GM21619 (cell line): ENCODE results near the gene BPIFA2.
"Not testable (repeated sequence)": the region's sequence is repeated elsewhere in the genome, so short reads cannot be mapped to it uniquely, and the experiment has no call there.

Experiments
- ATAC-seq: cut with Tn5 transposase; IDR thresholded peaks from one replicate; pipeline ENCODE4 v1.9.1; 2021; ENCODE audit not compliant: unreplicated experiment

BPIFA2 gene, protein sequence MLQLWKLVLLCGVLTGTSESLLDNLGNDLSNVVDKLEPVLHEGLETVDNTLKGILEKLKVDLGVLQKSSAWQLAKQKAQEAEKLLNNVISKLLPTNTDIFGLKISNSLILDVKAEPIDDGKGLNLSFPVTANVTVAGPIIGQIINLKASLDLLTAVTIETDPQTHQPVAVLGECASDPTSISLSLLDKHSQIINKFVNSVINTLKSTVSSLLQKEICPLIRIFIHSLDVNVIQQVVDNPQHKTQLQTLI

DNA sequence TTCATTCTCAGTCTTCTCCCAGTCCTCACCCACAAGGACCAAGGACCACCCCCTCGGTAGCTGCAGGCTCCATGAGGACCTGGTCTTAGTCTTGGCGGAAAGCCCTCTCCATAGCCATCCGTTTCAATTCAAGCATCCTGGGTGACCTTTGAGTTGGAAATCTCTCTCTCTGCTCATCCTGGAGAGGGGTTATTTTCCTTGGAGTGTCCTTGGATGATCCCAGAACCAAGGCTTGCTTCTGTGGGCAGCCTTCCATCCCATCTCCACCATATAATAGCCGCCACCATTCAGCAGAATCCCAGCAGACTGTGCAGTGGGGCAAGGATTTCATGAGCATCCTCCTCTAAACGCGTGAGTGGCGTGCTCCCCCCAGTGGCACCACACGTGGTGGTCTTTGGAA lies at the start of gene BPIFA2:
BPIFA2 (plus strand) TSS at position 301 of the 400 bp plus-strand sequence. CDS start 987 bp downstream, outside the sequence.
- ATAC-seq, result no peak

DNA sequence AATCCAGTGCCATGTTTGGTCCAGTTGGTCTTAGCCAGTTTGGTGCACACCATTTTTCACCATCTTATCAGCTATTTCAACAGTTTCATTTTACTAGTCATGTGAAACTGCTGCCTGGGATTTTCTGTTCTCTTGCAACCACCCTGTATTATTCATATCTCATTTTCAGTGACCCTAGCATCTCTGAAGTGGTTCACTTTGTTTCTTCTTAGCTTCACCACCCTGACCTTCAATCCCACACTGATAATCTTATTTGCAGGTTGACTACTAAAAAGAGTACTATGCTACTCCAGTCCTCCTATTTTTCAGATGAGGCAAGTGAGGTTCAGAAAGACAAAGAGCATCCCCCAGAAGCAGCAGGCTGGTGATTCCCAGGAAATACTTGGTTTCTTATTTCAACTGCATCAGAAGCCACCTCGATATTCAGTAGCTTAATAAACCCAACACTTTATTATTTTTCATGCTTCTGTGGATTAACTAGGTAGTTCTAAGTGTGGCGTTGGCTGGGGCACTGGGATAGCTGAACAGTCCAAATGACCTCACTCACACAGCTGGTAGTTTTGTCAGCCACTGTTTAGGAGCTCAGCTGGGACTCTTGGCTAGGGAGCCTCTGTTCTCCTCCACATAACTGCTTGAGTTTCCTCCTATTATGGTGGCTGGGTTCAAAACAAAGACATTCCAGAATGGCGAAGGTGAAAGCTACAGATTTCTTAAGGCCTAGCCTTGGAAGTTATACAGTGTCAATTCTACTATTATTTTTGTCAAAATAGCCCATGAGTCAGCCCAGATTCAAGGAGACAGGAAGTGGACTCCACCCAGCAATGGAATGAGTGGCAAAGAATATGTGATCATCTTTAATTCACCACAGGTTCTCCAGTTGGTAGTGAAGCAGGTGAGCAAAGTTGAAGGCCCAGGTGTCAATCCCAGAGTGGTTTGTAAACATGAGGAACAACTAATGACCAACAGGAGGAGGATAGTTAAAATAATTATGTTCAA lies 47.9 kb upstream of the BPIFA2 start:
- ATAC-seq, result no peak

DNA sequence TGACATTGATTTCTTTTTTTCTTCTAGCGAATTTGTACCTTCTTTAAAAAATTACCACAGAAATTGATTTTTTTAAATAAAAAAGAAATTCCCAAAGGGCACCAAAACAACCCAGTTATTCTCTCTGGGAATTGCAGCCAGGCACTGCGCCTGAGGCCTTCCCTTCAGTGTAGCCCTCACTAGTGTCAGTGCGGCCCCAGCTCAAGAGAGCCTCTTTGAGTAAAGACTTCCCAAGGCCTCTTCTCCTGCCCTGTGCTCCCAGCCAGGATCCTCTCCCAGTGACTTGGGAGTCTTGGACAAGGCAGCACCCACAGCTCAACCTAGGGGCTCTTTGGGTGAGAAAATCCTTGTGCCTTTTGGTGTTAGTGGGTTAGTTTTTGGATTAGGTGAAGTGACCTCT lies 47.0 kb upstream of the BPIFA2 start:
- ATAC-seq, result no peak

DNA sequence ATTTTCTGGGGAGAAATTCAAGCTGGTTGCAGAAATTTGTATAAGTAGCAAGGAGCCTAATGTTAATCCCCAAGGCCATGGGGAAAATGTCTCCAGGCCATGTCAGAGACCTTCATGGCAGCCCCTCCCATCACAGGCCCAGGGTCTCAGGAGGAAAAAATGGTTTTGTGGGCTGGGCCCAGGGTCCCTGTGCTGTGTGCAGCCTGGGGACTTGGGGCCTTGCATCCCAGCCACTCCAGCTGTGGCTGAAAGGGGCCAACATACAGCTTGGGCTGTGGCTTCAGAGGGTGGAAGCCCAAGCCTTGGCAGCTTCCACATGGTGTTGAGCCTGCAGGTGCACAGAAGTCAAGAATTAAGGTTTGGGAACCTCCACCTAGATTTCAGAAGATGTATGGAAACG lies 45.7 kb upstream of the BPIFA2 start:
- ATAC-seq, result not testable (repeated sequence)

DNA sequence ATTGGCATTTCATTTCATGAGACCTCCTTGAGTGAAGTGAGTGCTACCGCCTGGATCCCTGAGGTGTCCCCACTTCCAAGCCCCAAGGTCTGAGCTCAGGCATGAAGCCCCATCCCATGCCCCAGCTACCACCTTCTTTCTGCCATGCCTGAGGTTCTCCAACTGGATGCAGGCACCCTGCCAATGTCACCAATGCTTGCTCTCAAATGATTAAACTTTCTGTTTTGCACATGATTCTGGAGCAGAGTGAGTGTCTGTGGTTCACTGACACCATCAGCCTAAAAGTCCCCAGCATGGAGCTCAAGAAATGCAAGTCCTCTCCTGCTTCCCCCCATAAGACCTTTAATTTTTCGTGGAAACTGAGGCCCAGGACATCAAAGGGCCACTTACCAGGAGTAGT lies 43.7 kb upstream of the BPIFA2 start:
- ATAC-seq, result no peak

DNA sequence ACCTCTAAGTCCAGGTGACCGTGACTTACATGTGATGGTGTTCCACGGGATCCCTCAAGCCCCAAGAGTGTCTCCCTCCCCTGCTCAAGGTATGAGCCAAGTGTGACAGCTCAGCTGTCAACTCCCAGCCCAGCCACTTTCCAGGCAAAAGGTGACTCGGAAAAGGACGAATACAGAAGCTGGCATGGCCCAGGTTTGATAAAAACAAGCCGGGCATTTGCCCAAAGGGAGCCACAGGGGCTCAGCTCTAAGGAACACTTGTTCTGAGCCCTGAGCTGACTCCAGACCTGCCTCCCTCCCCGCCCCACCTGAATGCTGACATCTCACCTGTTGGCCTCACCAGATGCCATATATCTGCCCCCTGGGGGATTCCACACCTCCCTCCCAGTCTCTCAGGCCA lies 43.0 kb upstream of the BPIFA2 start:
- no peak for ATAC-seq

DNA sequence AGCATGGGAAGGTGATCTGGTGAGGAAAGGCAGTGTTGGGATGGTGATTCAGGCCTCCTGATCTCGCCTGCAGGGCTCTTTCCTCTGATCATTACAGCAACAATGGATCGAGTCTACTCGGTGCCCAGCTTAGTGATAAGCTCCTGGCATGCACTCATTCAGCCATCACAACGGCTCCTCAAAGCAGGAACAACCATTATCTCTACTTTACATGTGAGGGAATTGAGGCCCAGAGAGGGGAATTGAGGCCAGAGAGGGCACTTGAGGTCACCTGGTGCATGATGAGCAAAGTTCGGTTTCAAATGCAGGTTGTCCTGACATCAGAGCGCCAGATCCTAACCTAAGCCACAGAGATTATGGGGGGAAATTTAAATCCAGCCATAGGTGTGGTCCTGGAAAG lies 42.0 kb upstream of the BPIFA2 start:
- ATAC-seq, result no peak

DNA sequence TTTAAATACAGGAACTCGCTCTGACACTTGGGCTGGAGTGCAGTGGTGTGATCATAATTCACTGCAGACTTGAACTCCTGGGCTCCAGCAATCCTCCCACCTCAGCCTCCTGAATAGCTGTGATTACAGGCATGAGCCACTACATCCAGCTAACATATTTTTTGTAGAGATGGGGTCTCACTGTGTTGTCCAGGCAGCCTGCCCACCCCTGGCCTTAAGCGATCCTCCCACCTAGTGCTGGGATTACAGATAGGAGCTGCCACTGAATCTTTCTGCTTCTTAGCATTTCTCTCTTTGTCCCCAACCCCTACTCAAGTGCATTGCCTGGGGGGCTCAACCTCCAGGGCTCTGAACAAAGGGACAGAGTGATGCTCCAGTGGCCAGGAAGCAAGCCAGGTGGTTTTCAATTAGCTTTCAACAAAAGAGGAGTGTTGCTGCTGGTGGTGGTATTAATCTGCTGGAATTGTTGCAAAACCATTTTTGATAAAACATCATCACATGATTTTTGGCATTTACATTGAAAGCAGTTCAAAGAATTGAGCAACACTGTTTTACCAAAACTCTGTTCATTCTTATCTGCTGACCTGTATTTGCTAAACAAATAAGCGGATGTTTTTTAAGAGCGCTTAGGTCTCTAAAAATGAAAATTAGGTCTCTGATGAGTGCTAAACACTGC lies 40.4 kb upstream of the BPIFA2 start:
- no peak for ATAC-seq

DNA sequence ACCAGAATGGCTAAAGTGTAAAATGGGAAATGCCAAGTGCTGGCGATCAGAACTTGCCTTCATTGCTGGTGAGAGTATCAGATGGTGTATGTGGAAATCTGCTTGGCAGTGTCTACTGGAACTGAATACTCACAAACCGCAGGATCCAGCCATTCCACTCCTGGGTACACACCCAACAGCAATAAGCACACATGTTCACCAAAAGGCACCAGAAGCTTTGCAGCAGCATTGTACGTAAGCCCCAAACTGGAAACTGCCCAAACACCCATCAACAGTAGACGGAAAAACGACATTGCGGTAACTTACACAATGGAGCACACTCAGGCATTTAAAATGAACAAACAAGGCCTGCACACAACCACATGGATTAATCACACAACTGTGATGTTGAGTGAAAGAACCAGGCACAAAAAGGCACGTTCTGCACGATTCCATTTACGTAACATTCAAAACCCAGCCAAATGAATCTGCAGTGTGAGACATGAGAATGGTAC lies 37.3 kb upstream of the BPIFA2 start:
- ATAC-seq, result no peak

DNA sequence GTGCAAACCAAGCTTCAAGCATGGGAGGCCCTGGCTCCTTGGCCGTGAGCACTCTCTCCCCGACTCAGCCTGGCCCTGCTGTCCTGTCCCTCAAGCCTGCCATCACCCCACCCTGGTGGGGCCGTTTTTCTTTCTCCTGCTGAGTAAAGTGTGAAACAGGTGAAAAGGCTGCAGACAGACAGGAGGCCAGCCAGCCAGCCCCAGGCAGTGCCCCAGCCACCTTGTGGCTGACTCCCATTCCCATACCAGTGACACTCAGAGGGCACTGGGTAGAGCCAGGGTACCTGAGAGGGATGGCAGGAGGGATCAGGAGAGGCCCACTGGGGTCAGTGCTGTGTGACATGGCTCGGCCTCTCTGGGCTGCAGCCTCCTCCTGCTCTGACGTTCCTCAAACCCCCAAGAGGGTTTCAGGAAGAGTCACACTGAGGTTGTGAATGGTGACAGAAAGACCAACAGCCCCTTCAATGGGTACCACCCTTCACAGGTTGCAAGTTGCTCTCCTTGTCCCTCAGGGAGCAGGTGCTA lies 35.9 kb upstream of the BPIFA2 start:
- ATAC-seq, result no peak

DNA sequence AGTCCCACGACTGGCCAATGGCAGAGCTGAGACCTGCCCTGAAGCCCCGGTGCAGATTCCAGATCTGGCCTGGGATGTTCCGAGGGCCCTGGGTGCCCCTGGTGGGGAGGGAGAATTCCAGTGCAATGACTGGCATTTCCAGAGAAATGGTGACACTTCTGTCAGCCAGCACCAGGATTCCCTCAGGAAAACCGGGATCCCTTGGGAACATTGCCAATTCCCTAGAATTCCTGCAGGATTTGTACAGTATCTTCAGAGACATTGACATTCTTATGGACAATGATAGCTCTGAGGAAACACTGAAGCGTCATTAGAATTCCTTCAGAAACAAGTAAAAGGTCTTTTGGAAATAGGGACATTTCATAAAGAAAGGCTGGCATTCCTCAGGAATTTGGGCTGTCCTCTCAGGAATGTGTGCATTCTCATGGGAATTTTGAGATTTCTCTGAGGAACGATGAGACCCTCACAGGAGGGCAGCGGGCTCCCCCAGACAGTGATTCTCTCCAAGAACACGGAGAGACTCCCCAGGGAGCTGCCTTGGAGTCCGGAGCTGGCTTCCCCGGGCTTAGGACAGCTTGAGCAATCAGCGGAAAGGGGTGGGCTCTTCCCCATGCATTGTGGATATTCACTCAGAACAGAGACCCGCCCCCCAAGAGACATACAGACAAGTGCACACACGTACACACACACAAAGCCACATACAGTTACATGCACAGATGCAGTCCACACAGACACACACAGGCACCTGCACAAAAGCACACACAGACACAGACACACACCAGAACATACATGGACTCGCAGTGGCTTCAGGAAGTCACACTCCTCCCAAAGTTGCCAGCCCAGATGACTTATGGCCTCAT lies 35.2 kb upstream of the BPIFA2 start:
- ATAC-seq, result no peak

DNA sequence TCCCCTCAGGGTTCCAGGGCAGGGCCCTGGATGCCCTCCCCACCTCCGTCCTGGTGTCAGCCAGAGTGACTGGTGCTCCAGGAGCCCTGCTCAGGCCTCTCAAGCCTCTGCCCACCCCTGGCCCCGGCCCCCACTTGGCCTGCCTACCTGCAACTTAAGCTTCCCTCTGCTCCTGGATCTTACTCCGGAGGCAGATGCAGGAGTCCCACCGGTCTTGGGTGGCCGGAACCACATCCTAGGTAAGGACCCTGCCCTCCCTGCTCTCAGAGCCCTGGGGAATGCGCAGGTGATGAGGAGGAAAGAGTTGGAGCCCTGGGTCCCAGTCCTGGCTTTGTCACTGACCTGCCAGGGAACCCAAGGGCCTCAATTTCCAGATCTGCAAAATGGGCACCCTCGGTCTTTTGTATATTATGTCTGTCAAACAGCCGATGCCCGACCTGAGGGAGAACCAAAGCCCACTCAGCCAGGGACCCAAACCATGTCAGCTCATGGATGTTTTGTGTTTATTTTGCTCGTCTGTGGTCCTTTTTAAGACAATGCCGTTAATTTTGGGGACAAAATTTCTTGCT lies 34.5 kb upstream of the BPIFA2 start:
- no peak for ATAC-seq

DNA sequence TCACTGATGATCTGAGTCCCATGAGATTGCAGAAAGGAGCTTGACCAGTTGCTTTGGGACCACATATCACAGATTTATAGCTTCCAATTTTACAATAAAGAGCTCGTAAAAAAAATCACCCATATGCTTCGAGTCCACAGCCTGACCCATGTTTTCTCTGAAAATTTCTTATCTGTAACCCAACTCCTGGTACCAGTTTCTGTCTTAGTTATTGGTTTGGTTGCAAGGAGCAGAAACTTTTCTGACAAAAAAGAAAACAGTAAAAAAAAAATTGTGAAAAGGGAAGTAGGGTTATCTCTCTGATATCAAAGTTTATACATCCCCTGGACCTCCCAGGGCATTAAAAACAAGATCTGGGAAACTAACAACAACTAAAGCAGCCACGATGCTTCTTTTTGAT lies 30.8 kb upstream of the BPIFA2 start:
- ATAC-seq, result no peak

DNA sequence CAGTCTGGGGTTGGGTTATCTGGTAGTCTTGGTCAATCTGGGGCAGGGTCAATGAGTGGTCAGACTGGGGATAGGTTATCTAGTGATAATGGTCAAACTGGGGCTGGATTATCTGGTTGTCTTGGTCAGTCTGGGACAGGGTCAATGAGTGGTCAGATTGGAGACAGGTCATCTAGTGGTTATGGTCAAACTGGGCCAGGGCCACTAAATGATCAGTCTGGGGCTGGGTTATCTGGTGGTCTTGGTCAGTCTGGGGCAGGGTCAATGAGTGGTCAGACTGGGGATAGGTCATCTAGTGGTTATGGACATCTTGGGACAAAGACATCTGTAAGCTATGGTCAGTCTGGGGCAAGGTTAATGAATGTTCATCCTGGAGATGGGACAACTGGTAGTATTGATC lies 28.5 kb upstream of the BPIFA2 start:
- no peak for ATAC-seq

DNA sequence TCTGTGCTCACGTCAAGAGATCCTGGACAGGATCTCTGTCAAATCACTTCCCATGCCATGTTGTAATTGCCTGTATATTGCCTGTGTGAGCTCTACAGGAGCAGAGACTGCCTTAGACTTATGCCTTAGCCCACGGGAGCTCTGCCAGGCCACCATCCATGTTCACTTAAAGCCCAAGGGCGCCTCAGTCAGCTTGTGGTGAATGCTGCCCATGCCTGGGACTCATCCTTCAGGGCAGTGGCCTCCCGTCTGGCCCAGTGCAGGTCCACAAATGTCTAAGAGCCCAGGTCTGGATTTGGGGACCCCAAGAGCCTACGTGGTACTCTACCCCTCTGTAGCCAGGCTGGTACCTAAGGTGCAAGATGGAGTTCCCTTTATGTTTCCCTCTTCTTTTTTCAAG lies 22.4 kb upstream of the BPIFA2 start:
- ATAC-seq, result no peak

DNA sequence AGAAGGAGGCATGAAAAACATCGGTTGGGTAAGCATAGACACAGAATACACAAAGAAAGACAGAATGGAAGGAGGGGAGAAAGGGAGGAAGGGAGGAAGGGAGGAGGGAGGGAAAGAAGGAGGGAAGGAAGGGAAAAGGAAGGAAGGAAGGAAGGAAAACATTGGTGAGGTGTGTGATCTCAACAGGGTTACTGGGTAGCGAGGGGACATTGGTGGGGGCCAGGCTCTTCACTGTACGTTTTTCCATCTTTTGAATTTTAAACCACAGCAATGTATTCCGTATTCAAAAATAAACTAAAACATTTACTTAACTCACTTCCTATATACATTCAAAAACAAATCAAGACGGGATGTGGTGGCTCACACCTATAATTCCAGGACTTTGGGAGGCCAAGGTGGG lies 20.7 kb upstream of the BPIFA2 start:
- ATAC-seq, result no peak

DNA sequence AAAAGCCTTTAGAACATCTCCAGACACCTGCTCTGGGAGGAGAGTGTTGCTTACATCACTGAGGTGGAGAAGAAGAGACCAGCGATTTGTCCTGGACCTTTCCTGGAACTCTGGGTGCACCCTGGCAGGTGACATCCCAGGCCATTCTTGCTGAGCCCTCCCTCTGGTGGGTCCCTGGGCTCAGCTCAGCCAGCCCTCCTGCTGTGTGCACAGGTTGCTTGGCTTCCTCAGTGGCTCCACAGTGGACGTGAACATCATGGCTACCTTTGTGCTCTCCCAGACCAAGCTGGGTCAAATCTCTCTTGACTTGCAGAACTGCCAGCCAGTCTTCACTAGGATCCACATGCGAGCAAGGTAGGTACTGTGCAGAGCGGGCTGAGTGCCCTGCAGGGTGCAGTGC lies 19.9 kb upstream of the BPIFA2 start:
- ATAC-seq, result no peak

DNA sequence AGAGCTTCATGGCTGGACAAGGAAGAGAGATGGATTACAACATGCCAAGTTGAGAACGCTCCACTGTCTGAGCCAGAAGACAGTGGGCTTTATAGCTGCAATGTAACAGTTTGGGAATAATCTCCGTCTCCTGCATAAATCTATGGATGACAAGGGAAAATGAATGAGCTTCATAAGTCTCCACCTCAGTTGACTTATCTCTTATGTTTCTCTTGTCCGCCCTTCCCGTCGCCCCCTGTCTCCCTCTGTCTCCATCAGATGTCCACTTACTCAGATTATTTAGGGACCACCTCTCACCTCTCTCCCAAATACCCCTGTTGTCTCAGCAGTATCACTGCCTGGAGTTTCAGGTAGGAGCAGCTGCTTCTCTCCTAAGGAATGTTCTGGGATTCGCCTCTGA lies 13.7 kb upstream of the BPIFA2 start:
- no peak for ATAC-seq

DNA sequence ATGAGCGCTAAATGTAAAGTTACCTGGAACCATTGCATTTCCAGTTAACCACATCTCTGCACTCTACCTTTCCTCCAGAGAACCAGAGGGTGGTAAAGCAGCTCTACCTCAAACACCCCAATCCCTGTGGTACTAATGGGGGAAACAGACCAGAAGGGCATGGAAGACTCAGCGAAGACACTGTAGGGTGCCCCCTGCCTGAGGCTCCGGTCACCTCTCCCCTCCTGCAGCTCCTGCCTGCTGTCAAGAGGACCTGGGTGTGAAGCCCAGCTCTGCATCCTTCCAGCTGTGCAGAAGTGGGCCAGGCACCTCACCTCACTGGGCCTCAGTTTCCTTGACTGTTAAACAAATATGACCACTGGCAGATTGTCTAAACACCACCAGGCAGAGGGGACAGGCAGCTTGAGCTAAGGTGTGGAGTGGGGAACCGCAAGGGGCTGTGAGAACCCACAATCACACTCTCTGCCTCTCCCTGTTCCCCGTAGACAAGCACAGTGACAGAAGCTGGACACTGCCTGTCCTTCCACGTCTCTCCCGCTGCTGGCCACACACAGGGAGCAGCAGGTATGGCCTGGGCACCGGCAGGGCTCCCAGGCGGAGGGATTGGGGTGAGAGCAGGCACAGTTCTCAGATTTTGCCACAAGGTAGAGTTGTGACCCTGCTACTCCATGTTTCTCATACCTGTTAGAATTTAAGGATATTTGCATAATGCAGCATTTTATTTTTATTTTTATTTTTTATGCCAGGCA lies 9.1 kb upstream of the BPIFA2 start:
- no peak for ATAC-seq
